SU-DHL-6 (cell line): ENCODE results near the gene AGAP1.

ENCODE experiments used
- H2AFZ ChIP-seq: fragments of 200-600 bp; sonication (generic); 2 replicates; pipeline ENCODE4 v1.6.1; 2014; ENCODE audit warnings: low read depth, mild to moderate bottlenecking, moderate library complexity, mixed read lengths, antibody characterized with exemption, low read length; ENCODE audit not compliant: severe bottlenecking
- H3F3A ChIP-seq: fragments of 200-600 bp; shearing (Covaris generic); 2 replicates; pipeline ENCODE4 v1.6.0; 2016; ENCODE audit warnings: antibody characterized with exemption, mild to moderate bottlenecking; ENCODE audit not compliant: insufficient read depth
- H3K27ac ChIP-seq: fragments of 200-600 bp; sonication (generic); 2 replicates; pipeline ENCODE4 v1.5.1; 2016; ENCODE audit warnings: low read depth, mild to moderate bottlenecking, low read length, moderate library complexity, mixed read lengths
- H3K27me3 ChIP-seq: fragments of 200-600 bp; sonication (generic), shearing (Covaris generic); 2 replicates; pipeline ENCODE4 v1.6.0; 2014; ENCODE audit warnings: mild to moderate bottlenecking, low read length
- H3K36me3 ChIP-seq: fragments of 200-600 bp; sonication (generic); 2 replicates; pipeline ENCODE4 v1.6.1; 2014; ENCODE audit warnings: mild to moderate bottlenecking, low read length, mixed read lengths
- H3K4me2 ChIP-seq: fragments of 300-600, 200-600 bp; shearing (Covaris generic), sonication (generic); 2 replicates; pipeline ENCODE4 v1.6.0; 2014; ENCODE audit warnings: low read length, low read depth, mild to moderate bottlenecking; ENCODE audit not compliant: poor library complexity, severe bottlenecking
- H3K4me3 ChIP-seq: fragments of 200-600 bp; sonication (generic); 2 replicates; pipeline ENCODE4 v1.5.1; 2014; ENCODE audit warnings: antibody characterized with exemption, low read length, mild to moderate bottlenecking, mixed read lengths; ENCODE audit not compliant: insufficient read depth, poor library complexity, severe bottlenecking
- H3K79me2 ChIP-seq: fragments of 200-600 bp; sonication (generic); 2 replicates; pipeline ENCODE4 v1.6.1; 2014; ENCODE audit warnings: mild to moderate bottlenecking, low read length, moderate library complexity; ENCODE audit not compliant: insufficient read depth
- H3K9ac ChIP-seq: fragments of 200-600 bp; sonication (generic); 2 replicates; pipeline ENCODE4 v1.7.0; 2014; ENCODE audit warnings: mild to moderate bottlenecking, low read length
- H3K9me2 ChIP-seq: fragments of 200-600 bp; sonication (generic); replicated peaks from 2 replicates; pipeline ENCODE4 v1.6.1; 2014; ENCODE audit warnings: low read length; ENCODE audit not compliant: insufficient read depth
- H3K9me3 ChIP-seq: fragments of 200-600 bp; sonication (generic); 2 replicates; pipeline ENCODE4 v1.6.1; 2014; ENCODE audit warnings: low read length, mixed read lengths; ENCODE audit not compliant: insufficient read depth
- H4K20me1 ChIP-seq: fragments of 200-600 bp; sonication (generic); 2 replicates; pipeline ENCODE4 v1.6.1; 2014; ENCODE audit warnings: low read depth, mild to moderate bottlenecking, antibody characterized with exemption, low read length, moderate library complexity, mixed read lengths
- EZH2phosphoT487 ChIP-seq: fragments of 200-600 bp; sonication (generic), shearing (Covaris generic); conservative IDR thresholded peaks from 2 replicates; pipeline ENCODE4 v1.6.1; 2018; ENCODE audit warnings: mild to moderate bottlenecking, antibody characterized with exemption, low read length, moderate library complexity, mixed read lengths
- TF ChIP-seq, protein P1 (sequence below): fragments of 200-600 bp; sonication (generic); IDR thresholded peaks from one replicate; pipeline ENCODE4 v1.5.1; 2017; ENCODE audit warnings: antibody characterized with exemption, mild to moderate bottlenecking, low read length, moderate library complexity; ENCODE audit not compliant: insufficient read depth, poor library complexity, severe bottlenecking

Gene AGAP1

DNA sequence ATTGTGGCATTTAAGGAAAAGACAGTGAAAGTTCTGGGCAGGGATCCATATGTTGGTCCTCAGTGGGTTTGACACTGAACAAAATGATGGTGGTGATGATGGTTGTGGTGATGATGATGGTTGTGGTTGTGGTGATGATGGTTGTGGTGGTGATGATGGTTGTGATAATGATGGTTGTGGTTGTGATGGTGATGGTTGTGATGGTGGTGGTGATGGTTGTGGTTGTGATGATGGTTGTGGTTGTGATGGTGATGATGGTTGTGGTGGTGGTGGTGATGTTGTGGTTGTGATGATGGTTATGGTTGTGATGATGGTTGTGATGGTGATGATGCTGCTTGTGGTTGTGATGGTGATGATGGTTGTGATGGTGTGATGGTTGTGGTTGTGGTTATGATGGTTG is 308.7 kb downstream of the AGAP1 start:
- Histone ChIP-seq H3K36me3 (no peaks in the 10 kb centered on the region), H3K27ac (no peak overlapping the region), H3K9me2 (no peaks in the 10 kb centered on the region), H3K9ac (no peak overlapping the region), H3F3A (no peaks in the 10 kb centered on the region), H3K4me2 (no peak overlapping the region), H3K4me3 (no peak overlapping the region), H4K20me1 (no peaks in the 10 kb centered on the region), H3K9me3 (peaks cover 9% of the 10 kb centered on the region; the same call in 1 of the 2 replicates), H3K79me2 (no peaks in the 10 kb centered on the region), H3K27me3 (no peaks in the 10 kb centered on the region), H2AFZ (no peak overlapping the region)
- TF ChIP-seq EZH2phosphoT487, result no peak

DNA sequence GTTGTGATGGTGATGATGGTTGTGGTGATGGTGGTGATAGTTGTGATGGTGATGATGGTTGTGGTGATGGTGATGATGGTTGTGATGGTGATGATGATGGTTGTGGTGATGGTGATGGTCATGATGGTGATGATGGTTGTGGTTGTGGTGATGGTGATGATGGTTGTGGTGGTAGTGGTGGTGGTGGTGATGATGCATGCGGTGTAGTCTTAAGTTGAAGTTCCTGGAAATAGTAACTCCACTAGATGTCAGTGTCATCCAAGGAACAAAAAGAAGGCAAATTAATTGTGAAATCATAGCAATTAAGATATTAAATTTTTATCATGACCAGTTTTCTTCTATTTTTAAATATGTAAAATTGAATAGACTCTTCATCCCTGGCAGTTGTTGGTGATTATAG is 309.2 kb downstream of the AGAP1 start:
- no peaks in the 10 kb centered on the region for H3K79me2 ChIP-seq
- H2AFZ ChIP-seq, result no peak overlapping the region
- H3K9me2 ChIP-seq, result no peaks in the 10 kb centered on the region
- no peak overlapping the region for H3K4me3 ChIP-seq
- no peak overlapping the region for H3K9ac ChIP-seq
- TF ChIP-seq EZH2phosphoT487, result no peak
- TF ChIP-seq, protein P1, sequence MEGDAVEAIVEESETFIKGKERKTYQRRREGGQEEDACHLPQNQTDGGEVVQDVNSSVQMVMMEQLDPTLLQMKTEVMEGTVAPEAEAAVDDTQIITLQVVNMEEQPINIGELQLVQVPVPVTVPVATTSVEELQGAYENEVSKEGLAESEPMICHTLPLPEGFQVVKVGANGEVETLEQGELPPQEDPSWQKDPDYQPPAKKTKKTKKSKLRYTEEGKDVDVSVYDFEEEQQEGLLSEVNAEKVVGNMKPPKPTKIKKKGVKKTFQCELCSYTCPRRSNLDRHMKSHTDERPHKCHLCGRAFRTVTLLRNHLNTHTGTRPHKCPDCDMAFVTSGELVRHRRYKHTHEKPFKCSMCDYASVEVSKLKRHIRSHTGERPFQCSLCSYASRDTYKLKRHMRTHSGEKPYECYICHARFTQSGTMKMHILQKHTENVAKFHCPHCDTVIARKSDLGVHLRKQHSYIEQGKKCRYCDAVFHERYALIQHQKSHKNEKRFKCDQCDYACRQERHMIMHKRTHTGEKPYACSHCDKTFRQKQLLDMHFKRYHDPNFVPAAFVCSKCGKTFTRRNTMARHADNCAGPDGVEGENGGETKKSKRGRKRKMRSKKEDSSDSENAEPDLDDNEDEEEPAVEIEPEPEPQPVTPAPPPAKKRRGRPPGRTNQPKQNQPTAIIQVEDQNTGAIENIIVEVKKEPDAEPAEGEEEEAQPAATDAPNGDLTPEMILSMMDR, result no peak
- H4K20me1 ChIP-seq, result no peaks in the 10 kb centered on the region
- H3F3A ChIP-seq, result no peaks in the 10 kb centered on the region
- H3K27ac ChIP-seq, result no peak overlapping the region
- H3K27me3 ChIP-seq, result no peaks in the 10 kb centered on the region
- H3K4me2 ChIP-seq, result no peak overlapping the region
- H3K9me3 ChIP-seq, result peaks cover 9% of the 10 kb centered on the region; the same call in 1 of the 2 replicates
- no peaks in the 10 kb centered on the region for H3K36me3 ChIP-seq

DNA sequence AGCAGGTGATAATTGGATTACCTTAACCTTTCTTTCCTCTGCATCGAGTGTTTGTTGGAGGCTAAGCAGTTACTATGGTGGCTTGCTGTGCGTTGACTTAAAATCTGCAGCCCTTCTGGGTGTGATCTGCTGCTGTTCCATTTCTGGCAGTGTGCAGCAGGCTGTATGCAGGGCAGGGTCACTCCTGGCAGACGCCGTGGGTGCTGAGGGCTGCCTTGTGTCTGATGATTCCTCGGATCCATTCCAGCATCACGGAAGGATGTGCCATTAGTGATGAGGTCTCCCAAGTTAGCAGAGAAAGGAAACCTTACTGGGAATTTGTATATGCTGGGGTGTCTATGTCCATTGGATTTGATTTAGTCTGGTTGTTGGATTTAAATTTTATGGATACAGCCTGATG is 310.8 kb downstream of the AGAP1 start:
- H3K27me3 ChIP-seq, result no peaks in the 10 kb centered on the region
- no peaks in the 10 kb centered on the region for H3K79me2 ChIP-seq
- no peak overlapping the region for H3K4me2 ChIP-seq
- no peak for TF ChIP-seq EZH2phosphoT487
- TF ChIP-seq, protein P1, result no peak
- H3F3A ChIP-seq, result no peaks in the 10 kb centered on the region
- H3K9ac ChIP-seq, result no peak overlapping the region
- no peak overlapping the region for H3K27ac ChIP-seq
- H4K20me1 ChIP-seq, result no peaks in the 10 kb centered on the region
- H3K9me3 ChIP-seq, result peaks cover 9% of the 10 kb centered on the region; the same call in 1 of the 2 replicates
- H3K9me2 ChIP-seq, result no peaks in the 10 kb centered on the region
- no peak overlapping the region for H3K4me3 ChIP-seq
- no peak overlapping the region for H2AFZ ChIP-seq
- no peaks in the 10 kb centered on the region for H3K36me3 ChIP-seq

DNA sequence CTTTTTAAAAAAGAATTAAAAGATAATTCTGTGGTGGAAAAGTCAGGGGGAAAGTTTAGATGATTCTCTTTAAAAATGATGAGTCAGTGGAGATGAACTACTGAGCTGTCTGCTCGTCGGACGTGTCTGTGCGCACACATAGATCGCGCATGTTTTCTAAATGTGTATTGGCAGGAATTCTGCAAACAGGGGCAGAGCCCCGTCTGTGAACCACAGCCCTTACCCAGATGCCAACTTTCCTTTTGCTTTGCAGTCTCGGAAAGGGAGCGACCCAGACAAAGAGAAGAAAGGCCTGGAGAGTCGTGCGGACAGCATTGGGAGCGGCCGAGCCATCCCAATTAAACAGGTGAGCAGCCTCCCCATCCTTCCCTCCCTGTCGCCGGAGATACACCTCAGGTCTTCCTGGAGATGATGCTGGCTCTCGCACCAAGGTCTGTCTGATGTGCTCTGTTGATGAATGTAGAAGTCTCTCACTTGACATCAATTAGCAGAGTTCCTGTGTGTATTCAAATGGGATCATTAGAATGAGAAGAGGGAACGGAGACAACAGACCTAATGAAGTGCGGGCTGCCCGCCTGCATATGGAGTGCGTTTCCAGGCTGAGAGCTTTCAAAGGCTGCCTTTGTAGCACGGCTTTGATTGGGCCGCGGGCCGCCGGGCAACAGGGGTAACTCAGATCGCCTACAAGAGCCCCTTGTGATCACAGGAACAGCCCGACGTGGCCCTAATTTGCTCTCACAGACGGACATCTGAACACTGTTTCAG is 313.3 kb downstream of the AGAP1 start:
- Histone ChIP-seq H3K9ac (no peak overlapping the region), H3K4me3 (no peak overlapping the region), H3K27ac (no peak overlapping the region), H3K27me3 (no peaks in the 10 kb centered on the region), H3K9me2 (no peaks in the 10 kb centered on the region), H2AFZ (no peak overlapping the region), H3F3A (no peaks in the 10 kb centered on the region), H4K20me1 (no peaks in the 10 kb centered on the region), H3K79me2 (no peaks in the 10 kb centered on the region), H3K36me3 (no peaks in the 10 kb centered on the region), H3K4me2 (no peak overlapping the region), H3K9me3 (peaks cover 9% of the 10 kb centered on the region; the same call in 1 of the 2 replicates)
- TF ChIP-seq EZH2phosphoT487, result no peak
- TF ChIP-seq, protein P1, result no peak
